Measurements from ENCODE around the gene APP.

GRCh38 chr21:25979845-25980616 lies 190.5 kb downstream of the APP start:
- TF ChIP-seq, protein P1, sequence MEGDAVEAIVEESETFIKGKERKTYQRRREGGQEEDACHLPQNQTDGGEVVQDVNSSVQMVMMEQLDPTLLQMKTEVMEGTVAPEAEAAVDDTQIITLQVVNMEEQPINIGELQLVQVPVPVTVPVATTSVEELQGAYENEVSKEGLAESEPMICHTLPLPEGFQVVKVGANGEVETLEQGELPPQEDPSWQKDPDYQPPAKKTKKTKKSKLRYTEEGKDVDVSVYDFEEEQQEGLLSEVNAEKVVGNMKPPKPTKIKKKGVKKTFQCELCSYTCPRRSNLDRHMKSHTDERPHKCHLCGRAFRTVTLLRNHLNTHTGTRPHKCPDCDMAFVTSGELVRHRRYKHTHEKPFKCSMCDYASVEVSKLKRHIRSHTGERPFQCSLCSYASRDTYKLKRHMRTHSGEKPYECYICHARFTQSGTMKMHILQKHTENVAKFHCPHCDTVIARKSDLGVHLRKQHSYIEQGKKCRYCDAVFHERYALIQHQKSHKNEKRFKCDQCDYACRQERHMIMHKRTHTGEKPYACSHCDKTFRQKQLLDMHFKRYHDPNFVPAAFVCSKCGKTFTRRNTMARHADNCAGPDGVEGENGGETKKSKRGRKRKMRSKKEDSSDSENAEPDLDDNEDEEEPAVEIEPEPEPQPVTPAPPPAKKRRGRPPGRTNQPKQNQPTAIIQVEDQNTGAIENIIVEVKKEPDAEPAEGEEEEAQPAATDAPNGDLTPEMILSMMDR (IDR thresholded peaks at IDR 0.05), result no peak
- TF ChIP-seq POLR2A (IDR thresholded peaks at IDR 0.05), result no peak
